ENCODE measurements around the gene WHRN.

WHRN gene

GRCh38 chr9:114442022-114442421 lies 63.3 kb downstream of the WHRN start:
- Histone ChIP-seq H3K9me3 (no peaks in the 10 kb centered on the region), H3K4me1 (ENCODE audit: control insufficient read depth in 1 of 2, insufficient read depth in 1 of 2, low read depth in 1 of 2, low read length in 1 of 2) (no peaks in the 10 kb centered on the region), H3K27ac (no peak overlapping the region), H3K27me3 (no peaks in the 10 kb centered on the region), H3K36me3 (no peaks in the 10 kb centered on the region), H3K4me3 (ENCODE audit: low read depth in 1 of 2, low read length in 1 of 2) (no peak overlapping the region)
- TF ChIP-seq, protein P1, sequence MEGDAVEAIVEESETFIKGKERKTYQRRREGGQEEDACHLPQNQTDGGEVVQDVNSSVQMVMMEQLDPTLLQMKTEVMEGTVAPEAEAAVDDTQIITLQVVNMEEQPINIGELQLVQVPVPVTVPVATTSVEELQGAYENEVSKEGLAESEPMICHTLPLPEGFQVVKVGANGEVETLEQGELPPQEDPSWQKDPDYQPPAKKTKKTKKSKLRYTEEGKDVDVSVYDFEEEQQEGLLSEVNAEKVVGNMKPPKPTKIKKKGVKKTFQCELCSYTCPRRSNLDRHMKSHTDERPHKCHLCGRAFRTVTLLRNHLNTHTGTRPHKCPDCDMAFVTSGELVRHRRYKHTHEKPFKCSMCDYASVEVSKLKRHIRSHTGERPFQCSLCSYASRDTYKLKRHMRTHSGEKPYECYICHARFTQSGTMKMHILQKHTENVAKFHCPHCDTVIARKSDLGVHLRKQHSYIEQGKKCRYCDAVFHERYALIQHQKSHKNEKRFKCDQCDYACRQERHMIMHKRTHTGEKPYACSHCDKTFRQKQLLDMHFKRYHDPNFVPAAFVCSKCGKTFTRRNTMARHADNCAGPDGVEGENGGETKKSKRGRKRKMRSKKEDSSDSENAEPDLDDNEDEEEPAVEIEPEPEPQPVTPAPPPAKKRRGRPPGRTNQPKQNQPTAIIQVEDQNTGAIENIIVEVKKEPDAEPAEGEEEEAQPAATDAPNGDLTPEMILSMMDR (IDR thresholded peaks at IDR 0.05), result no peak

- H3K27ac ChIP-seq, result no peak overlapping the region
- no peaks in the 10 kb centered on the region for H3K9me3 ChIP-seq
- peaks cover 7% of the 10 kb centered on the region for H3K27me3 ChIP-seq
- no peaks in the 10 kb centered on the region for H3K4me1 ChIP-seq (ENCODE audit: control insufficient read depth in 1 of 2, insufficient read depth in 1 of 2, low read depth in 1 of 2, low read length in 1 of 2)
- TF ChIP-seq, protein P1 (IDR thresholded peaks at IDR 0.05), result no peak
- no peak overlapping the region for H3K4me3 ChIP-seq (ENCODE audit: low read depth in 1 of 2, low read length in 1 of 2)
- H3K36me3 ChIP-seq, result no peaks in the 10 kb centered on the region
Observed at GRCh38 chr9:114437401-114437893, 67.8 kb downstream of the WHRN start.

- Histone ChIP-seq H3K27me3 (peaks cover 7% of the 10 kb centered on the region), H3K9me3 (no peaks in the 10 kb centered on the region), H3K4me1 (ENCODE audit: control insufficient read depth in 1 of 2, insufficient read depth in 1 of 2, low read depth in 1 of 2, low read length in 1 of 2) (no peaks in the 10 kb centered on the region), H3K27ac (no peak overlapping the region), H3K4me3 (ENCODE audit: low read depth in 1 of 2, low read length in 1 of 2) (no peak overlapping the region), H3K36me3 (no peaks in the 10 kb centered on the region)
- TF ChIP-seq, protein P1 (IDR thresholded peaks at IDR 0.05), result no peak
Observed at GRCh38 chr9:114434878-114435311, 70.4 kb downstream of the WHRN start.

GRCh38 chr9:114433720-114434255 lies 71.5 kb downstream of the WHRN start:
- no peak overlapping the region for H3K27ac ChIP-seq
- TF ChIP-seq, protein P1 (IDR thresholded peaks at IDR 0.05), result no peak
- H3K4me1 ChIP-seq (ENCODE audit: control insufficient read depth in 1 of 2, insufficient read depth in 1 of 2, low read depth in 1 of 2, low read length in 1 of 2), result no peaks in the 10 kb centered on the region
- no peaks in the 10 kb centered on the region for H3K9me3 ChIP-seq
- H3K27me3 ChIP-seq, result peaks cover 7% of the 10 kb centered on the region
- no peak overlapping the region for H3K4me3 ChIP-seq (ENCODE audit: low read depth in 1 of 2, low read length in 1 of 2)
- H3K36me3 ChIP-seq, result no peaks in the 10 kb centered on the region

DNA sequence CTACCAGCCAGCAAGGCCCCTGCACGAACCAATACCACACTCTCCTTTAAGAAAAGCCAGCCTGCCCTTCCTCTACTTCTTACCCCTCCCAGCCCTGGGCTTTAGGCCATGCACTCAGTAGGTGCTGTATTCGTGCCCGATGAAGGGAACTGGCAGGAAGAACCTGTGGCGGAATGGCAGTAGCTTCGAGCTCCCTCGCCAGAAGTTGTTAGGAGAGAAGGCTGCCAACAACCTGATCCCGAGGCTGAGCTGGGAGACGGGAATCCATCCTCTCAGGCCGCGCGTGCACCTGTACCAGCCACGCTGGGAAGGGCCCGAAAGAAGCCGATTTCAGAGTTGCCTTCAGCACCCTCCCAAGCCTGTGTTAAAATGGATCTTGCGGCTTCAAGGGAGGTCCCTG lies 72.2 kb downstream of the WHRN start:
- Histone ChIP-seq H3K9me3 (no peaks in the 10 kb centered on the region), H3K4me1 (ENCODE audit: control insufficient read depth in 1 of 2, insufficient read depth in 1 of 2, low read depth in 1 of 2, low read length in 1 of 2) (no peaks in the 10 kb centered on the region), H3K36me3 (no peaks in the 10 kb centered on the region), H3K4me3 (ENCODE audit: low read depth in 1 of 2, low read length in 1 of 2) (no peak overlapping the region), H3K27ac (no peak overlapping the region), H3K27me3 (peaks cover 7% of the 10 kb centered on the region)
- TF ChIP-seq, protein P1 (IDR thresholded peaks at IDR 0.05), result no peak
